SK-MEL-5 (cell line): ENCODE measurements around the gene SLC43A3. TPM values are rescaled to one million over a fixed set of nuclear protein-coding genes. Genes with fewer than 3 reads are reported as not detected.

ENCODE experiments used
- DNase-seq: peaks from one replicate; pipeline ENCODE4 v3.0.0-alpha.2; 2016; ENCODE audit warnings: low read depth, low spot score
- in situ Hi-C: cut with HindIII; loops from 2 replicates; pipeline ENCODE4 v1.10.0; 2016; ENCODE audit warnings: low sequenced_read_pairs, high pct_unique_total_duplicates, low pct_unique_long_range_greater_than_20kb
- polyA plus RNA-seq, 2 experiments: library from polyadenylated mRNA; depleted of rRNA; stranded (reverse); fragments of >200 nt; gene quantifications; 2 replicates each; pipeline ENCODE4 v1.2.3, GENCODE V29; 2015
- total RNA-seq: library from RNA; depleted of rRNA; stranded (reverse); fragments of >200 nt; shearing (Covaris generic); gene quantifications from 2 replicates; pipeline ENCODE4 v1.2.3, GENCODE V29; 2014; rRNA removed

The SLC43A3 gene
- total RNA-seq: 30.6 and 37.0 TPM in 2 replicates
- 32.0 and 35.0 TPM in 2 replicates for polyA plus RNA-seq (2015; cell fraction: cytosol; rRNA removed)
- 68.8 and 87.3 TPM in 2 replicates for polyA plus RNA-seq (2015; cell fraction: nucleus; rRNA removed)

DNA sequence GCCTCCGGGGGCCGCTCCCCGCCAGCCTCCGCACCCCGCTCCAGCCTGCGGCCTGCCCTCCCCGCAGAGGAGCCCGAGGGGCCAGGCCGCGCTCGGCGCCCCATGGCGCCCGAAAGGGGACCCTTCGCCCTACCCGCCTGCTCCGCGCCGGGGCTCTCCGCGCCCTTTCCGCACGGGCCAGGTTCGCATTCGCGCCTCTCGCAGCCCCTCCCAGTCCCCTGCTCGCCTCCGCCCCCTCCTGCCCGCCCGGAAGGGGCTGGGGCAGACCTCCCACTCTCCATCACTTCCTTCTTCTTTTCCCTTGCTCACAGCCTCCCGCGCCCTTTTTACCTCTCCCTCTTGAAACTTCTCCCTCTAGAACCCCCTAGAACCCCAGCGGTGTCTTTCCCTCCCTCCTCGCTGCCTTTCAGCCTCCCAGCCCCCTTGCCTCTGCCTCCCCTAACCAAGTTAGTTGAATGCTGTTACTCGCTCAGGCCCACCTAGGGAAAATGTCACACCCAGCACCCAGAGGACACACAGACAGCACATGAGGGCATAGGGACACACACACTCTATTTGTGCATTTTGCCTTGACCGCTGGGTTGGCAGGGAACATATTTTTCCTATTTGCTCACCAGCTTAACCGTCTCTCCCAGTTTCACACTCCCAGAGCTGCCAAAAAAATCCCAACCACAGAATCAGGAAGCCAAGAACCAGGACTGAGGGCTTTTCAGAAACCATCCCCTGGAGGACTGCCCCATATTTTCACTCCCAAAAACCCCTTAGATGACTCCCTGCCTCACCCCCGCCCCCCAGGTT is at the start of gene SLC43A3:
TSS of gene SLC43A3 (minus strand) at position 193 of the 798 bp plus-strand sequence. CDS start 949 bp downstream, outside the sequence.
- peak; percentile 51 for DNase-seq
- in situ Hi-C loops: no loop called here

- no peak for DNase-seq
- in situ Hi-C loops: no loop called here
Observed at GRCh38 chr11:57476047-57476756, 49.3 kb upstream of the SLC43A3 start.

GRCh38 chr11:57475671-57476046 is 48.7 kb upstream of the SLC43A3 start:
- no peak for DNase-seq
- in situ Hi-C loops: no loop called here

DNA sequence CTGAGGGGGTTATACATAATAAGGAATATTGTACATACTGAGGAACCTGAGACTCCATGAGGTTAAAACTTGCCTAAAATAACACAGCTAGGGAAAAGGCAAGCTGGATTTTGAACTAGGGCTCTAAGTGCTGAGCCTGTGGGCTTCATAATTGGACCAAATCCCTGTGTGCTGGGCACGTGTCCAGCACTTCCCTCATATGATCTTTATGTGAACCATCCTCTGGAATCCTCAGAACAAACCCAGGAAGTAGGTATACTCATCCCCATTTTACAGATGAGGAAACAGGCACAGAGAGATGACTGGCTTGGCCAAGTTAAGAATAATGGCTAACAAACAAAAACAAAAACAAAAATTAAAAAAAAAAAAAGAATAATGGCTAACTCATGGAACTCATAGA is 48.3 kb upstream of the SLC43A3 start:
- in situ Hi-C loops: no loop called here
- DNase-seq: no peak

- DNase-seq: no peak
- in situ Hi-C loops: no loop called here
Observed at GRCh38 chr11:57474803-57475115, 47.8 kb upstream of the SLC43A3 start.

DNA sequence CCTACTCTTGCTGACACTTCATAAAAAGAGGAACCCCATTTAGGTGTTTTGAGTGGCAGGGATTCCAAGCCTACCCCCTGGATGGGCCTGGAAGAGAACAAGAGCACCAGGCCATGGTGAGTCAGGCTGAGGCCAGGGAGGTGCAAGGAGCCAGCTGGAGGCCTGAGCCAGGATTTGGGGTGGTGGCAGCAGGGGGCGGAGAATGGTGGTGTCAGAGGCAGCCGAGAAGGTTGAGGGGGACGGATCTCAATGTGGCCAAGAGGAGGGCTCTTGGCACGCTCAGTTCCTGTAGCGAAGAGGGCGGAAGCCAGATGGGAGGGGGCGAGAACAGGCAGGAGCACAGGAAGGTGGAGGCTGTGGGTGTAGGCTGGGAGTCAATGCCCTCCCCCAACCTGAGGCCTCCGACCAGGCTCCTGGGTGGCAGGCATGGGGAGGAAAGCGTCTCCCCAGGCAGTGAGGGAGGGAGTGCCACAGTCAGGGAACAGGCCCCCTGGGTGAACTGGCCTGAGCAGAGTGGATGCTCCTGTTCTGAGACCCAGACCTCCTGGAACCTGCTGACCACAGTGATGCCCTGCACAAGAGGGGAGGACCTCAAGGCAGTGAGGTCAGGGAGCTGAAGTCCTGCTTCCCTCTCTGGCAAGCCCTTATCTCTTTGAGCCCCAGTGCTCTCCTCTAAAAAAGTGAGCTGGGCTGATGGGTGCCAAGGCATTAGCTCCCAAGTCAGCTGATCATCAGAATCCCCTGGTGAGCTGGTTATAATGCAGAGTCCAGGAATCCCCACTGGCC is 47.3 kb upstream of the SLC43A3 start:
- in situ Hi-C loops: no loop called here
- DNase-seq: no peak

GRCh38 chr11:57473285-57473841 is 46.4 kb upstream of the SLC43A3 start:
- in situ Hi-C loops: no loop called here
- no peak for DNase-seq

GRCh38 chr11:57471496-57471895 is 44.6 kb upstream of the SLC43A3 start:
- in situ Hi-C loops: no loop called here
- no peak for DNase-seq

- in situ Hi-C loops: no loop called here
- DNase-seq: no peak
Observed at GRCh38 chr11:57469268-57469667, 42.3 kb upstream of the SLC43A3 start.

DNA sequence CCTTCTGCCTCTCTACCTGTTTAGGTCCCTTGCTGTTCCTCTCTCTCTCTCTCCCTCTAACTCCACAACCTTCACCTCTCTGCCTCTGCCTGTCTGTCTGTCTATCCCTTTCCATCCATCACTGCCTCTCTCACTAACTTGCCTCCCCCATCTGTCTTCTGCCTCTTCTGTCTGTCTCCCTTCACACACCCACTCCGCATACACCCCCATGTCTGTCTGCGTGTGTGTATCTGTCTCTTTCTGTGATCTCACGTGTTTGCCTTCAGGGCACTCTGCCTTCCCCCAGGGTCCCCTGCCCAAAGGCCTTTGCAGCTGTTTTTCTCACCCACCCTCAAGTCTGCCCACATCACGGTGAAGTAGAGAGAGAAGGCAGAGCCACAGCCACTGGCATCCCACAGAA is 41.4 kb upstream of the SLC43A3 start:
- in situ Hi-C loops: no loop called here
- DNase-seq: no peak

DNA sequence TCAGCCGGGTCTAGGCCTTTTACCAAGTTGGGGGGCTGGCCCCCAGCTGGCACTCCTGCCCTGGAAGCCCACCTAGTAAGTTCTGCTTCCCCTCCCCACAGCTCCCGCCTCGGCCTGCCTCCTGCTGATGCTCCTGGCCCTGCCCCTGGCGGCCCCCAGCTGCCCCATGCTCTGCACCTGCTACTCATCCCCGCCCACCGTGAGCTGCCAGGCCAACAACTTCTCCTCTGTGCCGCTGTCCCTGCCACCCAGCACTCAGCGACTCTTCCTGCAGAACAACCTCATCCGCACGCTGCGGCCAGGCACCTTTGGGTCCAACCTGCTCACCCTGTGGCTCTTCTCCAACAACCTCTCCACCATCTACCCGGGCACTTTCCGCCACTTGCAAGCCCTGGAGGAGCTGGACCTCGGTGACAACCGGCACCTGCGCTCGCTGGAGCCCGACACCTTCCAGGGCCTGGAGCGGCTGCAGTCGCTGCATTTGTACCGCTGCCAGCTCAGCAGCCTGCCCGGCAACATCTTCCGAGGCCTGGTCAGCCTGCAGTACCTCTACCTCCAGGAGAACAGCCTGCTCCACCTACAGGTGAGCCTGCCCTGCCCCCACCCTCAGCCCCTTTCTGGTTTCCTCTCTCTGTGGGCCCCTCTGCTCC is 40.7 kb upstream of the SLC43A3 start:
- in situ Hi-C loops: no loop called here
- DNase-seq: no peak

- DNase-seq: no peak
Observed at GRCh38 chr11:57466680-57467079, 39.8 kb upstream of the SLC43A3 start.

GRCh38 chr11:57464539-57465181 is 37.7 kb upstream of the SLC43A3 start:
- DNase-seq: no peak
- in situ Hi-C loops: no loop called here

More at GRCh38 chr11:57466680-57467079, 39.8 kb upstream of the SLC43A3 start:
- in situ Hi-C loops: no loop called here

DNA sequence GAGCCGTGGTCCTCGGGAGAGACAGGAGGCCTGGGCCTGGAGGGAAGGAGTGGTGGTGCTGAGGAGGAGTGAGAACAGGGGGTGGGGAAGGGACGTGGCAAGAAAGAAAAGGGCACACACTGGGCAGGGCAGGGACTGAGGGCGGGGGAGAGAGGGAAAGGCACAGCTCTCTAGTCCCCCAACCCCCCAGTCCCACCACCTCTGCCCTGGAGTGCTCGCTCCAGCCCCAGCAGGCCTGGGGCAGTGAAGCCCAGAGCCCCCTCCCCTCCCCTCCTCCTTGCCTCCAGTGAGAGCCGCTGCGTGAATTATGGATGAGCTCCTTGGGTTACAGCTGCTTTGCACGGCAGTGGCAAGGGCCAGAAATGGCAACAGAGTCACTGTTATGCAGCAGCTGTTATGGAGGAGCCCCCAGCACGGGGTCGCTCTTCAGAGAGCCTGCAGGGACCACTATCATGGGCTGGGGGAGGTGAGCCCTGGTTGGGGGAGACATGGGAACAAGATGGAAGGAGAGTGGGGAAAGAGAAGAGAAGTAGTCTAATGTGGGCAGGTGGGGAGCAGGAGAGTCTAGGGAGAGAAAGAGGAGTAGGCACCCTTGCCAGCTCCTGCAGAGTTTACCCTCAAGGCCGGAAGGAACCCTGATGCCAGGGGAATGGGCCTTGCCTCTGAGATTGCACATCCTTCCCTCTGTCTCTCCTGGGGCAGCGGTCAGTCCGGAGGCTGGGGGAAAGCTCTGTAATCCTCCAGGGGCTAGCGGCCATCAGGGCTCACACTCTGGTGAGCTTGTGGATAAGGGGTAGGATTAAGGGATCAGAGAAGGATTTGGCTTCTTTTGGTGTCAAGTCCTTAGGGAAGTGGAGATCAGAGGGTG is 37.0 kb upstream of the SLC43A3 start:
- no peak for DNase-seq
- in situ Hi-C loops: no loop called here

DNA sequence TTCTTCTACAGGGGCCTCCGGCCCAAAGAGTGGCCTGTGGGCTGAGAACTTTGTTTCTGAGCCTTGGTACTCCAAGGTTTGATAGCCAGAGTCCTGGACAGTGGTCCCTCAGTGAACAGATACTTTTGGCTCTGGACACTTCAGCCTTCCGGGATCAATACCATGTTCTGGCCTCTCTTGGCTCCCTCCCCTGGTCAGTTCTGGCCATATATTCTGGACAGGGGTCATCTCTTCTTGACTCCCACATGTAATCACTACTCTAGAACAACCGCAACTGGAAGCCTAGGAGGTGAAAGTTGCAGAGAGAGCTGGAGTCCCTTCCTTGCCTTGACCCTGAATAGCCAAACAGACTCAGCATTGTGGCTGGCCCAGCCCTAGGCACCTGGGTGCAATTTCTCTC is 35.7 kb upstream of the SLC43A3 start:
- in situ Hi-C loops: no loop called here
- DNase-seq: no peak

DNA sequence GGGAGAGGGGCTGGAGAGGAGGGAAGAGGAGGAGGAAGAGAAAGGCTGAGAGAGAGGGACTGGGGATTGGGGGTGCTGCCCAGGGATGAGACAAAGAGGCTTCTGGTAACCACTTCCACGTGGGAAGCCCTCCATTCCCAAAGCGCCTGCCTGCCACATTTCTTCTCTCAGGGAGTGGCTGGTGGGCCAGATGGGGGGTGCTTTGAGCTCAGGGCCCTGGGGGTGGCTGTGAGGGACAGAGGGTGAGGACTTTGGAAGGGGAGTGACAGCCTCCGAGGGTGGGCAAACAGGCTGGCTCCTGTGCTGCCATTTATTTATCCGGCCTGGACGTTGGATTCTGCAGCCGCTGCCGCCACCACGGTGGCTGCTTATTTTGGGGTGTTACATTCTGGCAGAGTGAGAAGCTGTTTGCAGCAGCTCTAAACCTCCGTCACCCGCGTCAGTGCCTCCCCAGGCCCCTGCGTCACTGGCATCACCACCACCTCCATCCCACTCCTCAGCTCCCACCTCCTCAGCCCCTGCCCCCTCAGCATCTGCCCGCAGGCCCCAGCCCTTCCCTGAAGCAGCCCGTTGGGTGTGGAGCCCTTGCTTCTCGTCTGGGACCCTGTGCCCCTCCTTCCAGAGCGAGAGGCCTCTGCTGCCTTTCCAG is 35.0 kb upstream of the SLC43A3 start:
- in situ Hi-C loops: no loop called here
- no peak for DNase-seq
